Measurements from ENCODE around the gene CDC42SE2.

The CDC42SE2 gene, protein sequence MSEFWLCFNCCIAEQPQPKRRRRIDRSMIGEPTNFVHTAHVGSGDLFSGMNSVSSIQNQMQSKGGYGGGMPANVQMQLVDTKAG

DNA sequence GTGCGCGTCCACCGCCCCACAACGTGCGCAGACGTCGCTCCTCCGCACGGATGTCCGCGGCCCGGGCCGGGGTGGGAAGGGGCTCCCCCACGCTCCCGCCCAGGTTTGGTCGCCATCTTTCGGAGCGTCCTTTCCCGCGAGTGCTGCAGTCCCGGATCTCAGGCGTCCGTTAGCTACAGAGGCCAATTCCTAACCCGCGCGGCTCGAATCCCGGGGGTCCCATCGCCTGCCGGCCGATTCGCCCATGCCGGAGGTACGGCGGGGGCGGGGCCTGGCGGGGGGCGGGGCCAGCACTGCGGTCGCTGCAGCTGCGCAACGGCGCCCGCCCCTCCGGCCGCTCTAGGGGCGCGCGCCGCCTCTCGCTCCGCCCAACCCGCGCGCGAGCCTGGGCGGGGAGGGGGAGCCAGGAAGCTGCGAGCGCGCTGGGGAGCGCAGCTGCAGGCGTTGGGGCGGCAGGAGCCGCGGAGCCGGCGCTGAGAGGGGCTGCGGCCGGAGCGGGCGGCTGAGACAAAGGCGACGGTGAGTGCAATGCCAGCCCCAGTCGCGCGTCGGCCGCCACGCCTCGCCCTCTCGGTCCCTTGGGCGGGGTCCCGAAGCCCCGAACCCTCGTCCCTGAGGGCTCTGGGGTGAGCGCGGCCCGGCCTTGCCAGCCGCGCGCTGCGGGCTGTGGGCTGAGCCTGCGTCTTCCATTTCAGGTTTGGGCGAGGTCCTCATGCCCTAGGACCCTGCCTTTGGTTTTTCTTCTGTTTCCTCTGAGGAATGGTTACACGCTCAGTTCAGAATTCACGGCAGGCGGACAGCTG, at the start of gene CDC42SE2:
CDC42SE2 (plus strand) TSS at position 406 of the 803 bp plus-strand sequence. CDS start 95,441 bp downstream, outside the sequence.
- DNase-seq, result peak; percentile 86 to 91

DNA sequence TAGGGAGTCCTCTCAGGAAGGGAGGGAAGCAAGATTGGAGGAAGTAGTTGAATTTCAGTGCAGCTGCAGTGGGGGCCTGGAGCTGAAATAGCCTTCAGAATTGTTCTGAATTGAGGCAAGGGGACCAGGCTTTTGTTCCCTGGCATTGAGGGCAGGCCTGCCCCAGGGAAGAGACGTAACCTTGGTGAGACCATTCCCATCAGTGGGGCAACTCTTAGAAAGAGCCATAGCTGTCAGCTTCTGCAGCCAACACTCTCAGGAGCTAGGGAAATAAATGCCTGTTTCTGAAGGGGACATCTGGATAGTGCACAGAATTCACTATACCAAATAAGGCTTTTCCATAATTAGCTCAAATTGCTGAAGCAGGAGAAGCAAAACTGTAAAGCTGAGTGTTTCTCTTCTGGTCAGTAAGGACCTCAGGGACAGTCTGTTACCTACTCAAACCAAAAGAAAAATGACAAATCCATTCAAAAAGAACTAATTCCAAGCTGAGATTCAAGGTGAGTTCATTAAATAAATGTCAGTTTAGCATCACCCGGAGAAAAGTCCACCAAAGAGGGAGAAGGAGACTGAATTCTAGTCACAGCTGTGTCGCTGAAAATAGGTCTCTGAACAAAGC, 49.1 kb upstream of the CDC42SE2 start:
- DNase-seq, result no peak

DNA sequence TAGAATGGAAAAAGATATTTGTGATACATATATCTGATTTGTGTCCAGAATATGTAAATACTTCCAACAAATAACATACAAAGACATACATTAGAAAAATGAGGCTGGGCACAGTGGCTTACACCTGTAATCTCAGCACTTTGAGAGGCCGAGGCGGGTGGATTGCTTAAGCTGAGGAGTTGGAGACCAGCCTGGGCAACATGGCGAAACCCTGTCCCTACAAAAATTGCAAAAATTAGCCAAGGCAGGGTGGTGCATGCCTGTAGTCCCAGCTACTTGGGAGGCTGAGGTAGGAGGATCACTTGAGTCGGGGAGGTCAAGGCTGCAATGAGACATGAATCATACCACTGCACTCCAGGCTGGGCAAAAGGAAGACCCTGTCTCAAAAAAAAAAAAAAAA, 46.1 kb upstream of the CDC42SE2 start:
- DNase-seq, result no peak

DNA sequence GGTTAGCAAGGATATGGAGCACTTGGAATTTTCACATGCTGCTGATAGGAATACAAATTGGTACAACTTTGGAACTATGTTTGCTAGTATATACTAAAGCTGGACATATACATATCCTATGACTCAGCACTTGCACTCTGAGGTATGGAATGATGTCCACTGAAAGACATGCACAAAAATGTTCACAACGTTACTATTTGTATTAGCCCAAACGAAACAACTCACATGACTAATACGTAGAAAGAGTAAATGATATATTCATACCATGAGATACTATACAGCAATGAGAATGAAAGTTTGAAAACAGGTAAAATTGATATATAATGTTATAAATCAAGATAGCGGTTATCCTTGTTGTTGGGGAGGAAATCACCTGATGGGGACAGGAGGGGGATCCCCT, 45.5 kb upstream of the CDC42SE2 start:
- DNase-seq, result no peak

- no peak for DNase-seq
These were observed 43.3 kb upstream of the CDC42SE2 start for GRCh38 chr5:131220566-131220965.

DNA sequence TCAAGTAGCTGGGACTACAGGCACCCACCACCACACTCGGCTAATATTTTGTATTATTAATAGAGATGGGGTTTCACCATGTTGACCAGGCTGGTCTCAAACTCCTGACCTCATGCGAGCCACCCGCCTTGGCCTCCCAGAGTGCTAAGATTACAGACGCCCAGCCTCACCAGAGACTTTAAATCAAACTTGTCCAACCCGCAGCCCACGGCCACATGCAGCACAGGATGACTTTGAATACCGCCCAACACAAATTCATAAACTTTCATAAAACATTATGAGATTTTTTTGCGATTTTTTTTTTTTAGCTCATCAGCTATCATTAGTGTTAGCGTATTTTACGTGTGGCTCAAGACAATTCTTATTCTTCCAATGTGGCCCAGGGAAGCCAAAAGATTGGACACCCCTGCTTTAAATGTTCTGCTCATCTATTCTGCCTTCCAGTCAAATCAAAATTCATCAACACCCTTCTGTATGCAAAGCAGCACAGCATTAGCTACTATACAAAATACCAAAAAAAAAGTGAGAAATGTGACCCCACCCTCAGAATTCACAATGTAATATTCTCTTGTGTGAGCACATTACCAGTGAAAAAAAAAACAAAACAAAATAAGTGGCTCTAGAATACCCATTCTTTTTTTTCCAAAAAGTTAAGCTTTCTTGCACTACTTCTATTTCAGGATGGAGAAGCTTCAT, 42.7 kb upstream of the CDC42SE2 start:
- no peak for DNase-seq

GRCh38 chr5:131221888-131222287, 42.0 kb upstream of the CDC42SE2 start:
- no peak for DNase-seq

DNA sequence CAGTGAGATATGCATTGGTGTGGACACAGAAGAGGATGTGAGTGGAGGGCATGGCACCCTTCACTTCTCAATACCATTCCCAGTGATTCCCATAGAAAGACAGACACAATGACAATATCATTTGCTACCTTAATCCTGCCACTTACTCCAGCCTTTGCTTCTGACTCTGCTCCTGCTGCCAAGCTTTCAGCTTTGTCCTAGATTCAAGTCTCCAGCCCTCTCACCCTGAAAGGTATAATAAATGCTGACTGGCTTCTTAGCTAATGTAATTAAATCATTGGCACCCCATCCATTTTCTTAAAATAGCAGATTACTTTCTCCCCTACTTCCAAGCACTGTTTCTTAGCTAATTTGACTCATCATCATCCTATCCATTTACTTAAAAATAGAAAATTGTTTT, 41.1 kb upstream of the CDC42SE2 start:
- DNase-seq, result no peak

DNA sequence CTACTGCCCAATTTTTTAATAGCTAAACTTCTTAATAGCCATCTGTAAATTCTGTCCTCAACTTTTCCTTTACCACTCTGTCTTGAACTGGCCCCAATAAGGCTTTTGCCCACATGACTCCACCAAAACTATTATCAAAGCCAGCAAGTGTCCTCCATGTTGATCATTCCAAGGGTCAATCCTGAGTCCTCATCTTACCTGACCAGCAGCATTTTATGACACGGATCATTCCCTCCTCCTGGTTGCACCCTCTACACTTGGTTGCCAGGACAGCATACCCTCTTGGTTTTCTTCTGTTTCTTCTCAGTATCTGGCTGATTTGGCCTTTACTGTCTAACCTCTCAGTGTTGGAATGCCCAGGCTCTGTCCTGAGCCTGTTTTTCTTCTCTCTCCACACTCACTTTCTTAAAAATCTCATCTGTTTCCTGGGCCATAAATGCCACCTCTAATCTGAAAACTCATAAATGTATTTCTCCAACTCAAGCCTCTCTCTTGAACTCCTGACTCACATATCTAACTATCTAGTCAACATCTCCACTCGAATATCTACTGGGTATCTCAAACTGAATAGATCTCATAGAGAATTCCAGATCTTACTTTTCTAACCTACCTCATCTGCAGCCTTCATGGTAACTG, 40.0 kb upstream of the CDC42SE2 start:
- no peak for DNase-seq

DNA sequence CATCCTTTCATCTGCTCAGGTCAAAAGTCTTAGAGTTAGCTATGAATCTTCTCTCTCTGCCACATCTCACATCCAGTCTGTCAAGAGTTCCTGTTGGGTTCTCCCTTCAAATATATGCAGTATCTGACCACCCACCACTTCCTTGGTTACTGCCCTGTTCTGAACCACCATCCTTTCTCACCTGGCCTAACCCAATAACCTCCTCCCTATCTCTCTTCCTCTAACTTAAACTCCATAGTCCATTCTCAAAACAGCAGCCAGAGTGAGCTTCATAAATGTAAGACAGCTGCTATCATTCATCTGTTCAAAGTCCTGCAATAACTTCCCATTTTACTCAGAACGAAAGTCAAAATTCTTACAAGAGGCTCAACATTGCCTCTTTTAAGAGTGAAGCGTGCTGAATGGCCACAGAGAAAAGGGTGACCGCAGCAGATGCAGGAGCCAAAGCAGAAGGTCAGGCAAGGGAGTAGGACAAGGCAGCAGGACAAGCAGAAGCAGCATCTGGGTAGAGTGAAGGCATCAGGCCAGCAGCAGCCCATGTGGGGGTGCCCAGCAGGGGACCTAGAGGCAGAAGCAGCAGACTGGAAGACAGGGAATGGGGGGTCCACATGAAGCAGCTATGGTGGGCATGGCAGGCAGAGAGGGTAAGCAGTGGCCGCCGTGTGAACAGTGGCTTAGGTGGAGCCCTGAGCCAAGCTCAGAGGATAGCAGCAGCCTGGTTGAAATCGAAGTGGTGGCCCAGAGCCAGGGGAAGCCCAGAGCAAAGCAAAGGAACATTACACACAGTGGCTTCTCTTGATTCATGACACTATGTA, 39.3 kb upstream of the CDC42SE2 start:
- DNase-seq, result peak; percentile 28 to 35

- DNase-seq, result no peak
These were observed 38.4 kb upstream of the CDC42SE2 start for GRCh38 chr5:131225282-131225974.

GRCh38 chr5:131226899-131227298, 37.0 kb upstream of the CDC42SE2 start:
- no peak for DNase-seq

DNA sequence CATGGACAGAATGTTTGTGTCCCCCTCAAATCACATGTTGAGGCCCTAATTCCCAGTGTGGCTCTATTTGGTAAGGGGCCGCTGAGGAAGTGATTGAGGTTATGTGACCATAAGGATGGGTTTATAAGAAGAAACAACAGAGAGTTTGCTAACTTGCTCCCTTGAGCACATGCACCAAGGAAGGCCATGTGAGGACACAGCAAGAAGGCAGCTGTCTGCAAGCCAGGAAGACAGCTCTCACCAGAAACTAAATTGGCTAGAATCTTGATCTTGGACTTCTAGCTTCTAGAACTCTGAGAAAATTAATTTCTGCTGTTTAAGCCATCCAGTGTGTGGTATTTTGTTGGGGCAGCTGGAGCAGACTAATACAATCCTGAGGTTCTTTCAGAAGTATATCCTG, 35.2 kb upstream of the CDC42SE2 start:
- no peak for DNase-seq

DNA sequence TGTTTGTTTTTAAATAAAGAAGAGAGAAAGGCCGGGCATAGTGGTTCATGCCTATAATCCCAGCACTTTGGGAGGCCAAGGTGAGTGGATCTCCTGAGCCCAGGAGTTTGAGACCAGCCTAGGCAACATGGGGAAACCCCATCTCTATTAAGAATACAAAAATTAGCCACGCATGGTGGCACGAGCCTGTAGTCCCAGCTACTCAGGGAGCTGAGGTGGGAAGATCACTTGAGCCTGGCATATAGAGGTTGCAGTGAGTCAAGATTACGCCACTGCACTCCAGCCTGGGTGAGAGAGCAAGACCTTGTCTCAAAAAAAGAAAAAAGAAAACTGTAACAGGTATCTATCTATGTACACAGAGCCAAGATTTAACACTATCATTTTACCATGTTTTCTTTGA, 34.2 kb upstream of the CDC42SE2 start:
- DNase-seq, result no peak

DNA sequence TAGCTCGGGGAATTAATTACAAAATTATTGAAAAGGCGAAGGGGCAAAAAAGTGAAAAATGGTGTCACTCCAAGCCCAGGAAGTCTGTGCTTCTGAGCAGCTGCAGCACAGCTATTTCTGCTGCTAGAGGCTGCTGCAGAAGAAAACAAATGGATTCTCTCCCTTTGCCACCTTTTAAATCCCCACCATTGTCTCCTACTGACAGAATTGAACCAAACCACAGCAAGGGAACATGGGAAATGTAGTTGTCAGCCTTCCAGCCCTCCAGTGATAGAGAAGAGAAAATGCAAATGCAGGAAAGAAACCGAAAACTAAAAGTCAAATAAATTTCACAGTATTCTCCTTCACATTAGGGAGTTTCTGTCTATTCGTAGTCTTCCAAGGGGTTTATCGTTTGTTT, 33.4 kb upstream of the CDC42SE2 start:
- no peak for DNase-seq

DNA sequence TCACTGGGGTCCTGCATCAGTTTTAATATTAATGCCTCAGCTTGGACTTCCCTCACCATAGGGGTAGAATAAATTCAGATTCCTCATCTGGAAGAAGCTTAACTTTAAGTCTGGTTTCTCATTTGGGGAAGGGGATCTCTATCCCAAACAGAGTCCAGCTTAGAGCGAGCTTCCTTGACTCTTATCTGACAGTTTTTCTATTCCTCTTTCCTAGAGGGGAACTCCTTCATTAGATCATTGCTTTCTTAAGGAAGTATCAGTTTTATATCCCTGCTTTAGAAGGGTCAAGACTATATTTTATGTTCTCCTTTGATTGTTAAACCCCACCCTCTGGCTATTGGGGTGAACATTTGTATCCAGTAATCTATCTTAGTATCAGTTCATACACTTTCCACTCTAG, 24.2 kb upstream of the CDC42SE2 start:
- no peak for DNase-seq

DNA sequence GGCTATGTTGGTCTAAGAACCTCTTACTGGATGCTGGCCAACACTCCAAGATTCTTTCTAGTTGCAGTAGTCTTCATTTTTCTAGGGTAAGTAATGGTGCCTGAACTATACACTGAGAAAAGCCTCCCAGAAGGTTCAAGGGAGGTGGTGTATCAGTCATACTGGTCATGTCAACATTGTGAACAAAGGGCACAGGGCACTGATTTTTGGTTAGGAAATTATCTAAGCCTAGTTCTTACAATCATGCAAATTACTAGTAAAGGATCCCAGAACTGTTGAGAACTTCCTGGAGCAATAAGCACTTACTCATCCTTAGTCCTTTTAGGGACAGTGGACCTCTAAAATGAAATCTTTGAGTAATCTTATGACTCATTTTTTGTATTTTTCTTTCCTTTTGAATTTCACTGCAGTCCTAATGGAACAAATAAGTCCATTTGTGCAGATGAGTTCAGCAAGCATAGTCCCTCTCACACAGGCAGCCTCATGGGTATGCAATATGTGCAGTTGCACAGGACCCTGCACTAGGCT, 21.1 kb upstream of the CDC42SE2 start:
- DNase-seq, result no peak

DNA sequence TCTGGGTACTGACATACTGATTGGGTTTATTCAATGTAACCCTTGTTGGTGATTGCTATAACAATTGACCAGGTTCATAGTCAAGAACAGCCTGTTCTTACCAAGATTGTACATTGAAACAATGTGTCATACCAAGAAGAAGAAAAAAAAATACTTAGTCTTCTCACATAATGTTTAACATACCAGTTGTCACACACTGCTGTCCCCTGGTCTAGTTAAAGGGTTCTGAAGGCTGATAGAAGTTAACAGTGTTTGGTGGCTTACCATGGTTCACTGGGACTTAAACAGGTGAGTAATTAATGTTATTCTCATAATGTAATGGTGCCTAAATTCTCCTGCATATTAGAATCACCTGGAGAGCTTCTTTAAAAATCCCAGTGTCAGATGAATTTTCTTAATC, 18.5 kb upstream of the CDC42SE2 start:
- no peak for DNase-seq

- no peak for DNase-seq
These were observed 17.9 kb upstream of the CDC42SE2 start for GRCh38 chr5:131245948-131246347.

DNA sequence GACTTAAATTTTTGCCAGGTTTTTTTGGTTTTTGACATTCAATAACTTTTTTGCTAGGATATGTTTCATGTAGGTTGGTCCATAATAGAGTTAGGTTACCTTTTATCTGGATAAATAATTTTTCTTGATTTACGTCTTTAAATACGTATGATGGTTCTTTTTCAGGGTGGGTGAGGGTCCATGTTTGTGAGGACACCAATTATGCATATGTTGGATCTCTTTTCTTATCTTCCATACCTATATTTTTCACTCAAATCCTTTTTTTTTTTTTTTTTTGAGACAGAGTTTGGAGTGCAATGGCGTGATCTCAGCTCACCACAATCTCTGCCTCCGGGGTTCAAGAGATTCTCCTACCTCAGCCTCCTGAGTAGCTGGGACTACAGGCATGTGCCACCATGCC, 17.3 kb upstream of the CDC42SE2 start:
- DNase-seq, result no peak

- DNase-seq, result peak in 1 of 2 donors; percentile 43
These were observed 12.9 kb upstream of the CDC42SE2 start for GRCh38 chr5:131250751-131251475.
